GM19452 (cell line): ENCODE measurements around the gene L1CAM.

ENCODE experiments used
- ATAC-seq: cut with Tn5 transposase; IDR thresholded peaks from one replicate; pipeline ENCODE4 v1.9.1; 2021; ENCODE audit not compliant: unreplicated experiment

The L1CAM gene

DNA sequence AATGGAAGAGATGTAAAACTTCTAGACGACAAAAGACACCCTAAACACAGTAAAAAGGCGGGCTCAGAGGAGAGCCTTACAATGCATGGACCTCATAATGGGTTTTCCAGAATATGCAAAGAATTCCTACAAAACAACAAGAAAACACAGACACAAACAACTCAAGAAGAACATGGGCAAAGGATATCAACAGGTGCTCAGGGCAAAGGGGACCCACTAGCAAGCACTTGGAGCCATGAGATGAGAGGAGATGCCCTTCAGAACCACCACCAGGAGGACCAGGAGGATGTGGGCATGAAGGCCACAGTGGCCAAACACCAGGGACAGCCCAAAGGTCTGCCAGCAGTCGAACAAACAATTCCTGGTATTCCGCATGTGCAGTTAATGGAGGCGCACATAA lies 72.8 kb downstream of the L1CAM start:
- ATAC-seq: no peak

DNA sequence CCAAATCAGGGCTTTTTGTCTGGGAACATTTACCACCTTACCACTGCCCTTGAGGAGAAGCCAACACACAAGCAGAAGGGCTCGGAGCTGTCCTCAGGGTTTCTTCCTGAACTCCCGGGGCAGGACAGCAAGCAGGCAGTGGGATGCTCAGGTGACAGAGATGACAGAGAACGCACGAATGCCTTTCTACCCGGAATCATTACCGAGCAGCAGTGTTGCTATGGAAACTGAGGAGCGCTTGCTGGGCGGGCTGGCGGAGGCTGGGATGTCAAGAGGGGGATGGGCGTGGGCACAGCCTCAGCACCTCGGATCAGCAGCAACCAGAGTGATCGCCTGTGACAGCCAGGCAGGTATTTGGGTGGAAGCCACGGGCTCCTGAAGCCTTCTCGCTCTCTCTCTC lies 73.8 kb downstream of the L1CAM start:
- no peak for ATAC-seq
